IMR-90 (cell line): ENCODE data around the gene LMO2. TPM values are rescaled to one million over a fixed set of nuclear protein-coding genes. Genes with fewer than 3 reads are reported as not detected.

Experiments
- ATAC-seq: fragments of 200-7000 bp; cut with Tn5 transposase; 2 replicates; pipeline ENCODE4 v1.9.1; 2020; ENCODE audit warnings: low read depth, mild to moderate bottlenecking, moderate library complexity
- BruUV-seq: library from RNA; stranded (reverse); fragments of 400-500 nt; replicated peaks from 2 replicates; lab custom pipeline; 2021; lab: Mats Ljungman, UMichigan
- CTCF ChIA-PET: fragments of 300-600 bp; formaldehyde crosslinking; extraction: SDS; loops from one replicate; lab custom pipeline; 2021; ENCODE audit warnings: antibody characterized with exemption; lab: Yijun Ruan, JAX
- POLR2A ChIA-PET: fragments of 300-600 bp; sonication (Branson Sonifier 250); formaldehyde crosslinking; loops from one replicate; lab custom pipeline; 2022; ENCODE audit warnings: antibody characterized with exemption; ENCODE audit not compliant: unreplicated experiment; lab: Charles Lee
- DNase-seq: peaks from one replicate; pipeline ENCODE4 v3.0.0; 2013
- H2AFZ ChIP-seq: replicated peaks from 2 replicates; pipeline ENCODE3; 2013; ENCODE audit warnings: low read length, mild to moderate bottlenecking; ENCODE audit not compliant: poor library complexity
- H2AK5ac ChIP-seq: 2 replicates; pipeline ENCODE4 v1.6.1; 2013; ENCODE audit warnings: low read depth, low read length, inconsistent platforms
- H2AK9ac ChIP-seq: replicated peaks from 2 replicates; pipeline ENCODE3; 2013; ENCODE audit warnings: mild to moderate bottlenecking, low read depth, low read length, moderate library complexity; ENCODE audit not compliant: poor library complexity
- H2BK120ac ChIP-seq: 2 replicates; pipeline ENCODE4 v1.6.1; 2013; ENCODE audit warnings: low read depth, low read length, inconsistent platforms
- H2BK15ac ChIP-seq: 3 replicates; pipeline ENCODE4 v1.6.1; 2013; ENCODE audit warnings: low read depth, low read length, inconsistent platforms
- H2BK20ac ChIP-seq: 2 replicates; pipeline ENCODE4 v1.6.1; 2013; ENCODE audit warnings: low read depth, mild to moderate bottlenecking, inconsistent platforms, low read length, moderate library complexity
- H2BK5ac ChIP-seq: 2 replicates; pipeline ENCODE4 v1.6.1; 2013; ENCODE audit warnings: mild to moderate bottlenecking, low read depth, low read length, inconsistent platforms; ENCODE audit not compliant: poor library complexity, severe bottlenecking
- H3K14ac ChIP-seq: replicated peaks from 2 replicates; pipeline ENCODE4 v1.6.1; 2013; ENCODE audit warnings: low read depth, low read length, inconsistent platforms
- H3K18ac ChIP-seq: 2 replicates; pipeline ENCODE4 v1.6.1; 2013; ENCODE audit warnings: low read depth, low read length, control low read depth
- H3K23ac ChIP-seq: 2 replicates; pipeline ENCODE4 v1.6.1; 2013; ENCODE audit warnings: low read depth, low read length, inconsistent platforms
- H3K27ac ChIP-seq: 2 replicates; pipeline ENCODE4 v1.5.1; 2013; ENCODE audit warnings: mild to moderate bottlenecking, control low read depth, low read length; ENCODE audit not compliant: insufficient read depth
- H3K27me3 ChIP-seq: 2 replicates; pipeline ENCODE4 v1.6.1; 2013; ENCODE audit warnings: low read length; ENCODE audit not compliant: control insufficient read depth, insufficient read depth
- H3K36me3 ChIP-seq: 2 replicates; pipeline ENCODE4 v1.6.1; 2013; ENCODE audit warnings: low read length, mixed read lengths; ENCODE audit not compliant: control insufficient read depth, insufficient read depth
- H3K4ac ChIP-seq: 2 replicates; pipeline ENCODE4 v1.6.1; 2013; ENCODE audit warnings: low read depth, low read length, inconsistent platforms
- H3K4me1 ChIP-seq: 2 replicates; pipeline ENCODE4 v1.6.1; 2013; ENCODE audit warnings: low read length, mixed read lengths; ENCODE audit not compliant: control insufficient read depth, insufficient read depth
- H3K4me2 ChIP-seq: 2 replicates; pipeline ENCODE4 v1.6.1; 2013; ENCODE audit warnings: low read depth, mild to moderate bottlenecking, control low read depth, low read length, moderate library complexity
- H3K4me3 ChIP-seq: 2 replicates; pipeline ENCODE4 v1.5.1; 2013; ENCODE audit warnings: low read depth, mild to moderate bottlenecking, control low read depth, low read length, moderate library complexity; ENCODE audit not compliant: insufficient read depth
- H3K56ac ChIP-seq: 2 replicates; pipeline ENCODE4 v1.6.1; 2013; ENCODE audit warnings: low read length, inconsistent platforms; ENCODE audit not compliant: insufficient read depth; ENCODE audit errors: extremely low read depth
- H3K79me1 ChIP-seq, 2 experiments: 2 replicates each; pipeline ENCODE4 v1.6.1; 2013; ENCODE audit warnings: low read length in 2 of 2, inconsistent platforms in 1 of 2, low read depth in 1 of 2
- H3K9ac ChIP-seq: 2 replicates; pipeline ENCODE4 v1.6.1; 2013; ENCODE audit warnings: low read depth, low read length, control low read depth
- H3K9me1 ChIP-seq: 2 replicates; pipeline ENCODE4 v1.6.1; 2013; ENCODE audit warnings: low read length, inconsistent platforms; ENCODE audit not compliant: insufficient read depth
- H3K9me3 ChIP-seq: 2 replicates; pipeline ENCODE4 v1.6.1; 2013; ENCODE audit warnings: low read length; ENCODE audit not compliant: control insufficient read depth, insufficient read depth
- H4K20me1 ChIP-seq: 2 replicates; pipeline ENCODE4 v1.6.1; 2013; ENCODE audit warnings: low read length, inconsistent platforms; ENCODE audit not compliant: insufficient read depth
- H4K5ac ChIP-seq: 2 replicates; pipeline ENCODE4 v1.6.1; 2013; ENCODE audit warnings: mild to moderate bottlenecking, low read depth, low read length, control low read depth
- H4K8ac ChIP-seq, 2 experiments: 2 replicates each; pipeline ENCODE4 v1.6.1; 2013; ENCODE audit warnings: low read depth in 2 of 2, low read length in 2 of 2, control low read depth in 1 of 2, inconsistent platforms in 1 of 2
- H4K91ac ChIP-seq: 2 replicates; pipeline ENCODE4 v1.6.1; 2013; ENCODE audit warnings: low read depth, low read length, inconsistent platforms; ENCODE audit not compliant: insufficient read depth
- CEBPB ChIP-seq: IDR thresholded peaks from 2 replicates; pipeline ENCODE4 v1.6.1; 2012; ENCODE audit warnings: low read depth, low read length, improper control_type of control experiment
- FOS ChIP-seq: fragments of 150-350 bp; IDR thresholded peaks from 2 replicates; pipeline ENCODE4 v1.6.1; 2016; ENCODE audit warnings: low read depth, low read length
- RCOR1 ChIP-seq: IDR thresholded peaks from 2 replicates; pipeline ENCODE4 v1.6.1; 2012; ENCODE audit warnings: mild to moderate bottlenecking, low read length, improper control_type of control experiment; ENCODE audit not compliant: insufficient replicate concordance
- RFX5 ChIP-seq: IDR thresholded peaks from 2 replicates; pipeline ENCODE4 v1.8.0; 2012; ENCODE audit warnings: low read depth, mild to moderate bottlenecking, low read length, moderate library complexity
- SMC3 ChIP-seq: fragments of 150-350 bp; IDR thresholded peaks from 2 replicates; pipeline ENCODE4 v1.6.1; 2016; ENCODE audit warnings: low read depth, mild to moderate bottlenecking, antibody characterized with exemption, low read length, moderate library complexity
- WGBS, 2 experiments: methylation state at CpG; one replicate each; pipeline versions ENCODE4 v1.1.5 to v1.1.7; 2013; ENCODE audit warnings: missing lambda C conversion rate in 2 of 2; ENCODE audit not compliant: insufficient read length in 1 of 2; ENCODE audit errors: extremely low coverage in 2 of 2; 5-methylcytosine and 5-hydroxymethylcytosine counted together
- dilution Hi-C: fragments of 300-500 bp; cut with HindIII; formaldehyde crosslinking; loops from one replicate; pipeline ENCODE4 v1.14.3; 2018; ENCODE audit warnings: low sequenced_read_pairs; ENCODE audit not compliant: unreplicated experiment
- in situ Hi-C: fragments of 300-500 bp; cut with MboI; formaldehyde crosslinking; loops from 3 replicates; pipeline ENCODE4 v1.14.3; 2019; ENCODE audit warnings: low sequenced_read_pairs, inconsistent platforms, mixed read lengths
- intact Hi-C: fragments of 100-400 bp; cut with micrococcal nuclease; formaldehyde crosslinking; loops from 2 replicates; pipeline ENCODE4 v1.10.0; 2022
- polyA plus RNA-seq, 3 experiments: library from polyadenylated mRNA; depleted of rRNA; stranded (reverse); fragments of >200 nt; gene quantifications; 2 replicates each; pipeline ENCODE4 v1.2.3, GENCODE V29; 2012; ENCODE audit warnings: low replicate concordance in 1 of 3
- total RNA-seq: library from RNA; depleted of rRNA; stranded (reverse); fragments of >200 nt; gene quantifications from 2 replicates; pipeline ENCODE4 v1.2.3, GENCODE V29; 2012
- TF ChIP-seq, protein P1 (sequence below): fragments of 150-350 bp; IDR thresholded peaks from 2 replicates; pipeline ENCODE4 v1.6.1; 2016; ENCODE audit warnings: low read depth, mild to moderate bottlenecking, low read length, moderate library complexity, borderline replicate concordance
- TF ChIP-seq, protein P2 (sequence below): conservative IDR thresholded peaks from 2 replicates; pipeline ENCODE4 v1.5.1; 2012; ENCODE audit warnings: mild to moderate bottlenecking, low read depth, low read length, improper control_type of control experiment

LMO2 gene
- total and polyA plus RNA-seq, 2 of the 4 experiments (the other 2 are of a cell fraction): not detected

DNA sequence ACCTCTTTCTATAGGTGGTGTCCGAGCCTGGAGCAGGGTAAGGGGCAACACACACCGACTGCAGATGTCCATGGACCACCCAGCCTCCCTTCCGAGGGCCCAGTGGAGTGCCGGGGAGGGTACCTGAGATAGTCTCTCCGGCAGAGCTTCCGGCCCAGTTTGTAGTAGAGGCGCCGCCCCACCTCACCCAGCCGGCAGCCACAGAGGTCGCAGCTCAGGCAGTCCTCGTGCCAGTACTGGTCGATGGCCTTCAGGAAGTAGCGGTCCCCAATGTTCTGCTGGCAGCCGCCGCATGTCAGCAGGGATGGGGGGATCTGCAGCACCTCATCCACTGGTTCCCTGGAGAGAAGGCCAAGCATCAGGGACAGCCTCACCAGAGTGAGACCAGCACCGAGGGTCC lies 27.4 kb downstream of the LMO2 start:
- Histone ChIP-seq H3K27ac (no peak overlapping the region), H3K4me2 (no peak overlapping the region), H2BK20ac (no peak overlapping the region), H4K8ac (no peak overlapping the region), H4K20me1 (no peaks in the 10 kb centered on the region), H4K5ac (no peak overlapping the region), H2AK9ac (no peak overlapping the region), H3K14ac (no peak overlapping the region), H2AK5ac (no peak overlapping the region), H3K56ac (no peak overlapping the region; the same call in 1 of the 2 replicates), H2BK120ac (no peak overlapping the region), H3K9ac (no peak overlapping the region), H3K27me3 (peaks cover 84% of the 10 kb centered on the region), H2BK5ac (no peak overlapping the region), H2BK15ac (no peak overlapping the region), H3K36me3 (no peaks in the 10 kb centered on the region), H3K4ac (no peak overlapping the region), H4K91ac (no peak overlapping the region), H3K79me1 (no peaks in the 10 kb centered on the region), H3K18ac (no peak overlapping the region), H3K4me3 (no peak overlapping the region), H3K9me3 (no peaks in the 10 kb centered on the region), H3K4me1 (no peaks in the 10 kb centered on the region), H3K23ac (no peak overlapping the region), H2AFZ (no peak overlapping the region), H3K9me1 (peaks cover 2% of the 10 kb centered on the region; the same call in 1 of the 2 replicates)
- in situ Hi-C loops: loop anchor here (5.0 kb wide), 1 partner anchor 103 kb away; no protein-coding TSS in a partner anchor
- dilution Hi-C loops: no loop called here
- CTCF ChIA-PET: no interaction called here
- BruUV-seq: no TSS peak
- TF ChIP-seq, protein P1, sequence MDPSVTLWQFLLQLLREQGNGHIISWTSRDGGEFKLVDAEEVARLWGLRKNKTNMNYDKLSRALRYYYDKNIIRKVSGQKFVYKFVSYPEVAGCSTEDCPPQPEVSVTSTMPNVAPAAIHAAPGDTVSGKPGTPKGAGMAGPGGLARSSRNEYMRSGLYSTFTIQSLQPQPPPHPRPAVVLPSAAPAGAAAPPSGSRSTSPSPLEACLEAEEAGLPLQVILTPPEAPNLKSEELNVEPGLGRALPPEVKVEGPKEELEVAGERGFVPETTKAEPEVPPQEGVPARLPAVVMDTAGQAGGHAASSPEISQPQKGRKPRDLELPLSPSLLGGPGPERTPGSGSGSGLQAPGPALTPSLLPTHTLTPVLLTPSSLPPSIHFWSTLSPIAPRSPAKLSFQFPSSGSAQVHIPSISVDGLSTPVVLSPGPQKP: no peak
- TF ChIP-seq, protein P2, sequence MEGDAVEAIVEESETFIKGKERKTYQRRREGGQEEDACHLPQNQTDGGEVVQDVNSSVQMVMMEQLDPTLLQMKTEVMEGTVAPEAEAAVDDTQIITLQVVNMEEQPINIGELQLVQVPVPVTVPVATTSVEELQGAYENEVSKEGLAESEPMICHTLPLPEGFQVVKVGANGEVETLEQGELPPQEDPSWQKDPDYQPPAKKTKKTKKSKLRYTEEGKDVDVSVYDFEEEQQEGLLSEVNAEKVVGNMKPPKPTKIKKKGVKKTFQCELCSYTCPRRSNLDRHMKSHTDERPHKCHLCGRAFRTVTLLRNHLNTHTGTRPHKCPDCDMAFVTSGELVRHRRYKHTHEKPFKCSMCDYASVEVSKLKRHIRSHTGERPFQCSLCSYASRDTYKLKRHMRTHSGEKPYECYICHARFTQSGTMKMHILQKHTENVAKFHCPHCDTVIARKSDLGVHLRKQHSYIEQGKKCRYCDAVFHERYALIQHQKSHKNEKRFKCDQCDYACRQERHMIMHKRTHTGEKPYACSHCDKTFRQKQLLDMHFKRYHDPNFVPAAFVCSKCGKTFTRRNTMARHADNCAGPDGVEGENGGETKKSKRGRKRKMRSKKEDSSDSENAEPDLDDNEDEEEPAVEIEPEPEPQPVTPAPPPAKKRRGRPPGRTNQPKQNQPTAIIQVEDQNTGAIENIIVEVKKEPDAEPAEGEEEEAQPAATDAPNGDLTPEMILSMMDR: no peak
- no peak for TF ChIP-seq SMC3
- TF ChIP-seq CEBPB: no peak
- no peak for TF ChIP-seq RFX5
- no peak for TF ChIP-seq FOS
- TF ChIP-seq RCOR1: no peak
- POLR2A ChIA-PET: no interaction called here
- WGBS, 2 experiments: 57% methylated on average over 4 of the region's 16 CpGs; no CpG with 5 or more reads in 1 of the 2 experiments
- ATAC-seq (no peak), DNase-seq (no peak)
- intact Hi-C loops: no loop called here
